Stimulated activated CD8-positive, alpha-beta memory T cell treated with anti-CD3 and anti-CD28 coated beads, Interleukin-15, amount 100 ng/mL, for 48 hours (primary cell): Measurements from ENCODE around the gene S100A12.
"Not testable (repeated sequence)": the region's sequence is repeated elsewhere in the genome, so short reads cannot be mapped to it uniquely, and the experiment has no call there.

Experiments used
- DNase-seq, 2 donors: peaks; one replicate each; pipeline ENCODE4 v3.0.0-alpha.2; 2020; ENCODE audit warnings: low read depth in 2 of 2

The S100A12 gene

GRCh38 chr1:153353226-153353947 lies 22.0 kb downstream of the S100A12 start:
- DNase-seq, result no peak

- peak; percentile 21 to 32 for DNase-seq
Observed at GRCh38 chr1:153352523-153352922, 22.9 kb downstream of the S100A12 start.

GRCh38 chr1:153350321-153350957 lies 25.0 kb downstream of the S100A12 start:
- no peak for DNase-seq

- no peak for DNase-seq
Observed at GRCh38 chr1:153349363-153350320, 25.8 kb downstream of the S100A12 start.

GRCh38 chr1:153348511-153349362 lies 26.7 kb downstream of the S100A12 start, which contains the start of gene PGLYRP4:
PGLYRP4 (minus strand) TSS chr1:153348841; CDS start chr1:153347932, 909 bp downstream.
- no peak for DNase-seq

GRCh38 chr1:153347856-153348255 lies 27.6 kb downstream of the S100A12 start:
- DNase-seq, result no peak

GRCh38 chr1:153347049-153347448 lies 28.4 kb downstream of the S100A12 start:
- not testable (repeated sequence) for DNase-seq

GRCh38 chr1:153346077-153346723 lies 29.2 kb downstream of the S100A12 start:
- no peak for DNase-seq

GRCh38 chr1:153345187-153346076 lies 30.0 kb downstream of the S100A12 start:
- no peak for DNase-seq

GRCh38 chr1:153344718-153345025 lies 30.7 kb downstream of the S100A12 start:
- DNase-seq, result no peak

- no peak for DNase-seq
Observed at GRCh38 chr1:153343811-153344717, 31.4 kb downstream of the S100A12 start.

- DNase-seq, result no peak
Observed at GRCh38 chr1:153343040-153343681, 32.3 kb downstream of the S100A12 start.

- no peak for DNase-seq
Observed at GRCh38 chr1:153342178-153342577, 33.2 kb downstream of the S100A12 start.

- no peak for DNase-seq
Observed at GRCh38 chr1:153341431-153341934, 33.9 kb downstream of the S100A12 start.

- no peak for DNase-seq
Observed at GRCh38 chr1:153340356-153340755, 35.1 kb downstream of the S100A12 start.

GRCh38 chr1:153339802-153340201 lies 35.6 kb downstream of the S100A12 start:
- DNase-seq, result no peak

GRCh38 chr1:153337980-153338853 lies 37.2 kb downstream of the S100A12 start:
- DNase-seq, result no peak
